ENCODE measurements around the gene GBA2. TPM values are rescaled to one million over a fixed set of nuclear protein-coding genes. Genes with fewer than 3 reads are reported as not detected.

The GBA2 gene
- total and polyA plus RNA-seq, 2 donors (not counting 3 experiments of a cell fraction or from before 2014, with no cell fraction given), result 110 to 158 TPM

- peaks cover 7 to 14% of the 10 kb centered on the region in 2 experiments for H3K36me3 ChIP-seq (ENCODE audit: control insufficient read depth in 2 of 2, extremely low read depth in 1 of 2, insufficient read depth in 2 of 2, low read length in 2 of 2)
- peak overlapping the region; percentile 68 for H3K9ac ChIP-seq (replicated peaks; ENCODE audit: extremely low read depth, insufficient read depth, low read length)
- H3K27ac ChIP-seq (ENCODE audit: insufficient read depth, low read depth, low read length), result peak overlapping the region; percentile 50
- peak overlapping the region; percentile 66 to 82 (median 70) for H3K4me3 ChIP-seq (replicated peaks in 1 of 3; ENCODE audit: insufficient read depth in 1 of 3, low read depth in 1 of 3, low read length in 3 of 3)
- no peaks in the 10 kb centered on the region for H4K20me1 ChIP-seq (replicated peaks; ENCODE audit: control insufficient read depth, extremely low read depth, insufficient read depth, low read length)
- DNase-seq (ENCODE audit: low read depth, low spot score), result peak; percentile 41
- CTCF ChIA-PET, result interaction anchor here (0.8 to 13.5 kb wide), 8 partner anchors 8 to 85 kb away, joined by 3 to 227 read pairs (median 6); partner anchors contain the start of genes ARHGEF39, CCDC107 and RMRP
- dilution Hi-C loops (cut with MboI; ENCODE audit: extremely low pct_ligation_motif_present, low sequenced_read_pairs), result no loop called here
- no peaks in the 10 kb centered on the region for H3K27me3 ChIP-seq (ENCODE audit: control insufficient read depth in 2 of 2, insufficient read depth in 2 of 2, low read length in 2 of 2)
- peak; percentile 81 for FAIRE-seq
- no peaks in the 10 kb centered on the region for H3K9me1 ChIP-seq (replicated peaks; ENCODE audit: control insufficient read depth, extremely low read depth, insufficient read depth, low read length)
- peaks cover 28% of the 10 kb centered on the region for H3K4me1 ChIP-seq (ENCODE audit: control insufficient read depth, extremely low read depth, insufficient read depth, low read length)
- peak overlapping the region; percentile 84 for H3K4me2 ChIP-seq (ENCODE audit: insufficient read depth, low read length)
- peaks cover 36% of the 10 kb centered on the region for H3K79me2 ChIP-seq (ENCODE audit: control insufficient read depth, insufficient read depth, low read length)
- H2AFZ ChIP-seq (ENCODE audit: low read depth, low read length), result peak overlapping the region; percentile 84
- no TSS peak for BruUV-seq (replicated peaks)
- TF ChIP-seq POLR2AphosphoS5 (IDR thresholded peaks at IDR 0.05; ENCODE audit: insufficient read depth, low read depth, low read length) (no peak), CTCF (IDR thresholded peaks at IDR 0.05; ENCODE audit: extremely low read depth in 1 of 2, insufficient read depth in 1 of 2, low read depth in 1 of 2, low read length in 2 of 2) (no peak), FOS (IDR thresholded peaks at IDR 0.05; ENCODE audit: borderline replicate concordance, insufficient read depth, low read length) (peak; percentile 83), POLR2A (IDR thresholded peaks at IDR 0.05; ENCODE audit: low read depth, low read length) (no peak), EZH2 (IDR thresholded peaks at IDR 0.05; ENCODE audit: borderline replicate concordance, low read depth, low read length, severe bottlenecking) (no peak)
- H3K9me3 ChIP-seq (replicated peaks; ENCODE audit: control insufficient read depth, insufficient read depth, low read length), result no peaks in the 10 kb centered on the region
- intact Hi-C loops (cut with micrococcal nuclease), result loop anchor here (1.0 to 2.0 kb wide), 2 partner anchors 31 to 84 kb away; partner anchors contain the start of genes CCDC107, RMRP and TESK1
- POLR2A ChIA-PET, result interaction anchor here (1.2 kb wide), 1 partner anchor 30 kb away, joined by 4 read pairs; the partner anchor contains the start of genes CCDC107 and RMRP
These were observed 60.2 kb downstream of the GBA2 start for GRCh38 chr9:35688558-35689541.
